Measurements from ENCODE around the gene HOXC6. TPM values are rescaled to one million over a fixed set of nuclear protein-coding genes. Genes with fewer than 3 reads are reported as not detected.

HOXC6 gene
- polyA plus RNA-seq, 1 experiment, result 0.02 TPM

GRCh38 chr12:54019091-54019811 lies 9.0 kb upstream of the HOXC6 start:
- POLR2A ChIA-PET, result no interaction called here
- DNase-seq (ENCODE audit: low read depth, low spot score), result no peak

DNA sequence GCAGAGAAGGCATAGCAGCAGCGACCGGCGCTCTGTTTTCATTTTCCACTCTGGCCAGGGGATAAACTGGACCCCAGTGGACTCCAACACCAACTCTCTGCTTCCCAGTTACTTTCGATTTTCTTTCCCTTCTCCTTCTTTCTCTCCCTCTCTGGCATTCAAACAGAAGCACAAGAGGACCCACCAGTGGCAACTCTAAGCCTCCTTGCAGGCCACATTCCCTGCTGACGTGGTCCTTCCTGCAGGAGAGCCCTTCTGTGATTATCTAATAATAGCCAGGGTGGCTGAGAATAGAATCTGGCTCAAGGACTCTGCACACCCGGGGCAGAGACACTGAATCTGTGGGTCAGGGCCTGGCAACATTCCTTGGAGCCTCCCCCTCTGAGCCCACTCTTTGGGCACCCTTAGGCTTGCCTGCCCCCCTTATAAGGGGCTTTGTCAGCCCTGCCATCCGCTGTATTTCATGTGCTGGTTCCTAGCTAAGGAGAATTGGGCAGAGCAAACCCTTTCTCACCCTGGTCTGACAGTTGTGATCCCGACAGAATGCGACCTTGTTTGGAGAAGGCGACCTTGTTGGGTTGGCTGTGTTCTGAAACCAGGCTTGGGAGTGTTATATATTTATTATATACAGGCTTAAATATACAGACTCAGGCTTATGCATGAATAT lies 8.2 kb upstream of the HOXC6 start:
- ChIA-PET POLR2A (no interaction called here), CTCF (interaction anchor here (0.6 kb wide), 1 partner anchor 305 kb away, joined by 5 read pairs; the partner anchor contains the start of gene COPZ1)
- TF ChIP-seq, protein P1, sequence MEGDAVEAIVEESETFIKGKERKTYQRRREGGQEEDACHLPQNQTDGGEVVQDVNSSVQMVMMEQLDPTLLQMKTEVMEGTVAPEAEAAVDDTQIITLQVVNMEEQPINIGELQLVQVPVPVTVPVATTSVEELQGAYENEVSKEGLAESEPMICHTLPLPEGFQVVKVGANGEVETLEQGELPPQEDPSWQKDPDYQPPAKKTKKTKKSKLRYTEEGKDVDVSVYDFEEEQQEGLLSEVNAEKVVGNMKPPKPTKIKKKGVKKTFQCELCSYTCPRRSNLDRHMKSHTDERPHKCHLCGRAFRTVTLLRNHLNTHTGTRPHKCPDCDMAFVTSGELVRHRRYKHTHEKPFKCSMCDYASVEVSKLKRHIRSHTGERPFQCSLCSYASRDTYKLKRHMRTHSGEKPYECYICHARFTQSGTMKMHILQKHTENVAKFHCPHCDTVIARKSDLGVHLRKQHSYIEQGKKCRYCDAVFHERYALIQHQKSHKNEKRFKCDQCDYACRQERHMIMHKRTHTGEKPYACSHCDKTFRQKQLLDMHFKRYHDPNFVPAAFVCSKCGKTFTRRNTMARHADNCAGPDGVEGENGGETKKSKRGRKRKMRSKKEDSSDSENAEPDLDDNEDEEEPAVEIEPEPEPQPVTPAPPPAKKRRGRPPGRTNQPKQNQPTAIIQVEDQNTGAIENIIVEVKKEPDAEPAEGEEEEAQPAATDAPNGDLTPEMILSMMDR (IDR thresholded peaks at IDR 0.05; ENCODE audit: low read depth, low read length), result no peak
- Histone ChIP-seq H3K4me3 (ENCODE audit: low read depth, low read length) (no peak overlapping the region), H3K27me3 (ENCODE audit: control insufficient read depth, insufficient read depth, low read length) (peaks cover 99% of the 10 kb centered on the region), H3K9me3 (ENCODE audit: control insufficient read depth, insufficient read depth, low read length) (peaks cover 12% of the 10 kb centered on the region; the same call in 1 of the 2 replicates), H3K27ac (ENCODE audit: low read depth, low read length) (no peak overlapping the region)
- no peak for DNase-seq (ENCODE audit: low read depth, low spot score)

More at GRCh38 chr12:54019091-54019811, 9.0 kb upstream of the HOXC6 start:
- Histone ChIP-seq H3K27me3 (ENCODE audit: control insufficient read depth, insufficient read depth, low read length) (peaks cover 99% of the 10 kb centered on the region), H3K4me3 (ENCODE audit: low read depth, low read length) (no peak overlapping the region), H3K9me3 (ENCODE audit: control insufficient read depth, insufficient read depth, low read length) (peaks cover 12% of the 10 kb centered on the region; the same call in 1 of the 2 replicates), H3K27ac (ENCODE audit: low read depth, low read length) (no peak overlapping the region)
- TF ChIP-seq, protein P1 (IDR thresholded peaks at IDR 0.05; ENCODE audit: low read depth, low read length), result no peak
- CTCF ChIA-PET, result interaction anchor here (0.6 kb wide), 1 partner anchor 306 kb away, joined by 5 read pairs; the partner anchor contains the start of gene COPZ1

- H3K9me3 ChIP-seq (ENCODE audit: control insufficient read depth, insufficient read depth, low read length), result peaks cover 12% of the 10 kb centered on the region; the same call in 1 of the 2 replicates
- H3K27ac ChIP-seq (ENCODE audit: low read depth, low read length), result no peak overlapping the region
- H3K27me3 ChIP-seq (ENCODE audit: control insufficient read depth, insufficient read depth, low read length), result peaks cover 97% of the 10 kb centered on the region
- TF ChIP-seq, protein P1 (IDR thresholded peaks at IDR 0.05; ENCODE audit: low read depth, low read length), result no peak
- ChIA-PET CTCF (interaction anchor here (1.5 kb wide), 1 partner anchor 180 kb away, joined by 4 read pairs; no protein-coding TSS in a partner anchor), POLR2A (no interaction called here)
- DNase-seq (ENCODE audit: low read depth, low spot score), result no peak
- H3K4me3 ChIP-seq (ENCODE audit: low read depth, low read length), result no peak overlapping the region
Measured at GRCh38 chr12:54020591-54021405, 7.4 kb upstream of the HOXC6 start.

DNA sequence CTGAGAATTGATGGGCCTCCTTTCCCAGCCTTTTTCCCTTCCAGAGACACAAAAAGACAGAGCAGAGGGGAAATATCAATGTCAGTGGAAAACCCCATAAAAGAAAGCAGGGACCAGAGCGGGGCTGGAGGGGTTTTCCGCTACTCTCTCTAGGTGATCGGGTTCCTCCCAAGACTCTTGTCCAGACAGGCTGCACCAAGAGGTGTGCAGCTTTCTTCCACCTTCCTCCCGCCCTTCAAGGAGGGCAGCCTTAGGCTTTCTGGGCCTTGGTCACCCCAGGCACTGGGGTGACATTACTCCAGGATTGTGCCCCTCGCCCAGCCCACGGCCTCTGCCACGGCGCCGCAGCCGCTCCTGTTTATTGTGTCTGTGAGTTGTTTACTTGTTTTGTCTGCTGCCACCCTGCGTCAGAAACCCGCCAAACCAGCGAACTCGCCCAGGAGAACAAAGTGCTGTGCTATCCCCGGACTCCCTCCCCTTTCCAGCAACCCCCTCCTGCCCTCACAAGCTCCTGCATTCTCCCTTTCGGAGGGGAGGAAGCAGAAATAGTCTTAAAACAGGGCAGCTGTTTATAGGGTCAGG lies 6.7 kb upstream of the HOXC6 start:
- peaks cover 96% of the 10 kb centered on the region for H3K27me3 ChIP-seq (ENCODE audit: control insufficient read depth, insufficient read depth, low read length)
- POLR2A ChIA-PET, result no interaction called here
- CTCF ChIA-PET, result interaction anchor here (1.5 kb wide), 1 partner anchor 180 kb away, joined by 4 read pairs; no protein-coding TSS in a partner anchor
- H3K9me3 ChIP-seq (ENCODE audit: control insufficient read depth, insufficient read depth, low read length), result peaks cover 12% of the 10 kb centered on the region; the same call in 1 of the 2 replicates
- H3K4me3 ChIP-seq (ENCODE audit: low read depth, low read length), result no peak overlapping the region
- no peak for DNase-seq (ENCODE audit: low read depth, low spot score)
- TF ChIP-seq, protein P1 (IDR thresholded peaks at IDR 0.05; ENCODE audit: low read depth, low read length), result no peak
- H3K27ac ChIP-seq (ENCODE audit: low read depth, low read length), result no peak overlapping the region

Measured in AG04450 (cell line).